AG04450 (cell line): ENCODE data around the gene CYFIP2. TPM values are rescaled to one million over a fixed set of nuclear protein-coding genes. Genes with fewer than 3 reads are reported as not detected.
A peak's percentile ranks its signal among the peaks of the same experiment; 100 is the strongest.

Source experiments
- CTCF ChIA-PET: fragments of 300-600, 350-600 bp; formaldehyde crosslinking; extraction: SDS; loops from one replicate; lab custom pipeline; 2022; ENCODE audit warnings: antibody characterized with exemption, inconsistent platforms; lab: Charles Lee
- POLR2A ChIA-PET: fragments of 350-600 bp; formaldehyde crosslinking; extraction: SDS; loops from one replicate; lab custom pipeline; 2021; ENCODE audit warnings: antibody characterized with exemption, inconsistent platforms; lab: Yijun Ruan, JAX
- DNase-seq: peaks from one replicate; pipeline ENCODE4 v3.0.0-alpha.2; 2011; ENCODE audit warnings: low read depth, low spot score
- H3K27ac ChIP-seq: one replicate; pipeline ENCODE4 v1.5.1; 2012; ENCODE audit warnings: low read depth, low read length, control low read depth
- H3K27me3 ChIP-seq: one replicate; pipeline ENCODE4 v1.6.0; 2012; ENCODE audit warnings: low read length; ENCODE audit not compliant: control insufficient read depth, insufficient read depth
- H3K4me3 ChIP-seq: 2 replicates; pipeline ENCODE4 v1.5.1; 2011; ENCODE audit warnings: mild to moderate bottlenecking, low read depth, low read length, control low read depth
- H3K9me3 ChIP-seq: 2 replicates; pipeline ENCODE4 v1.5.1; 2012; ENCODE audit warnings: low read length; ENCODE audit not compliant: control insufficient read depth, insufficient read depth
- polyA plus RNA-seq: library from polyadenylated mRNA; depleted of rRNA; stranded (reverse); fragments of >200 nt; gene quantifications from 2 replicates; pipeline ENCODE4 v1.2.3, GENCODE V29; 2011
- TF ChIP-seq, protein P1 (sequence below): IDR thresholded peaks from 2 replicates; pipeline ENCODE4 v1.5.1; 2011; ENCODE audit warnings: low read depth, low read length, control low read depth, inconsistent platforms

CYFIP2 gene
- polyA plus RNA-seq, 1 experiment, result 3.2 TPM

DNA sequence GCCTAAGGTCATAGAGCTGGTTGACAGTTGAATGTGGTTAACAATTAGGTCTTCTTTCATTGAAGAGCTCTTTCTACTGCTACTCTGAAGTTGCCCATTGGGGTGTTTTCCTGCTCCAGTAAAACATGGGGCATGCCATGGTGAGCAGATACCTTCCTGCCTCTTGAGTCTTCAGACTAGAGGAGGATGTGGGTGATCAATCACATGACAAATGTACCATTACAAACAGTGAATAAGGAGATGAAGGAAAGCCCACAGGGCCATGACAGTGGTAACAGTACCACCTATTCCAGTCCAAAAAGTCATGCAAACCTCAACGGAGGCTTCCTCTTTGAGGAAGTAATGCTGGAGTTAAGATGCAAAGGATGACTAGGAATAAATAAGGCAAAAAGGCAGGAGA, 73.5 kb downstream of the CYFIP2 start:
- Histone ChIP-seq H3K27ac (no peak overlapping the region), H3K9me3 (no peaks in the 10 kb centered on the region; the same call in 1 of the 2 replicates), H3K27me3 (no peaks in the 10 kb centered on the region), H3K4me3 (no peak overlapping the region)
- DNase-seq, result no peak
- ChIA-PET POLR2A (no interaction called here), CTCF (interaction anchor here (0.9 to 2.7 kb wide), 3 partner anchors 10 to 404 kb away, joined by 3 to 13 read pairs (median 5); no protein-coding TSS in a partner anchor)
- TF ChIP-seq, protein P1, sequence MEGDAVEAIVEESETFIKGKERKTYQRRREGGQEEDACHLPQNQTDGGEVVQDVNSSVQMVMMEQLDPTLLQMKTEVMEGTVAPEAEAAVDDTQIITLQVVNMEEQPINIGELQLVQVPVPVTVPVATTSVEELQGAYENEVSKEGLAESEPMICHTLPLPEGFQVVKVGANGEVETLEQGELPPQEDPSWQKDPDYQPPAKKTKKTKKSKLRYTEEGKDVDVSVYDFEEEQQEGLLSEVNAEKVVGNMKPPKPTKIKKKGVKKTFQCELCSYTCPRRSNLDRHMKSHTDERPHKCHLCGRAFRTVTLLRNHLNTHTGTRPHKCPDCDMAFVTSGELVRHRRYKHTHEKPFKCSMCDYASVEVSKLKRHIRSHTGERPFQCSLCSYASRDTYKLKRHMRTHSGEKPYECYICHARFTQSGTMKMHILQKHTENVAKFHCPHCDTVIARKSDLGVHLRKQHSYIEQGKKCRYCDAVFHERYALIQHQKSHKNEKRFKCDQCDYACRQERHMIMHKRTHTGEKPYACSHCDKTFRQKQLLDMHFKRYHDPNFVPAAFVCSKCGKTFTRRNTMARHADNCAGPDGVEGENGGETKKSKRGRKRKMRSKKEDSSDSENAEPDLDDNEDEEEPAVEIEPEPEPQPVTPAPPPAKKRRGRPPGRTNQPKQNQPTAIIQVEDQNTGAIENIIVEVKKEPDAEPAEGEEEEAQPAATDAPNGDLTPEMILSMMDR, result no peak

DNA sequence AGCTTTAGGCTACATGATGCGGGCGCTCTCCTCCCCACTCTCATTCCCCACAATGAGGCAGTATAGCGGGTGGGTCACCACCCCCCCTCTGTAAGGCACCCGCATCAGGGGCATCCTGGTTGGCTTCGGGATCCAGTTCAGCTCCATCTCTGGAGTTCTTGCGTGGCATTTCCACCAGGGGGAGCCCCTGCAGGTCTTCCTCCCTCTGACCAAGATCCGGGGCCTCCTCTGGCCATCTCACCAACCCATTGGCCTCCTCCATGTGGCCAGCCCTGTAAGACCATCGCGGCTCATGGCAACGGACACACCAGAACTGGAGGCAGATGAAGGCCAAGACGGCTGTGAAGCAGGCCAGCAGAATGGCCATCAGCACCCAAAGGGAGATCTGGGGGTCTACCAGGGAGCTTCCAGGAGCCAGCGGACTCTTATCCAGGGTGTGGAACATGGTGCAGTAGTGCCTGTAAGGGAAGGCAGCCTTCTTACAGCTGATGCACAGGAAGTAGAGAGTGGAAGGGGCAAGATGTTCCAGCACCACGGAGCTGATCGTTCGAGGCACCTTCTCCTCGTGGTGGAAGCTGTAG, 77.0 kb downstream of the CYFIP2 start:
- Histone ChIP-seq H3K27me3 (no peaks in the 10 kb centered on the region), H3K27ac (no peak overlapping the region), H3K9me3 (no peaks in the 10 kb centered on the region; the same call in 1 of the 2 replicates), H3K4me3 (no peak overlapping the region)
- no peak for DNase-seq
- CTCF ChIA-PET, result interaction anchor here (0.6 to 3.5 kb wide), 18 partner anchors 9 to 401 kb away, joined by 3 to 16 read pairs (median 4); partner anchors contain the start of gene LSM11
- POLR2A ChIA-PET, result no interaction called here
- TF ChIP-seq, protein P1, result peak; percentile 48

DNA sequence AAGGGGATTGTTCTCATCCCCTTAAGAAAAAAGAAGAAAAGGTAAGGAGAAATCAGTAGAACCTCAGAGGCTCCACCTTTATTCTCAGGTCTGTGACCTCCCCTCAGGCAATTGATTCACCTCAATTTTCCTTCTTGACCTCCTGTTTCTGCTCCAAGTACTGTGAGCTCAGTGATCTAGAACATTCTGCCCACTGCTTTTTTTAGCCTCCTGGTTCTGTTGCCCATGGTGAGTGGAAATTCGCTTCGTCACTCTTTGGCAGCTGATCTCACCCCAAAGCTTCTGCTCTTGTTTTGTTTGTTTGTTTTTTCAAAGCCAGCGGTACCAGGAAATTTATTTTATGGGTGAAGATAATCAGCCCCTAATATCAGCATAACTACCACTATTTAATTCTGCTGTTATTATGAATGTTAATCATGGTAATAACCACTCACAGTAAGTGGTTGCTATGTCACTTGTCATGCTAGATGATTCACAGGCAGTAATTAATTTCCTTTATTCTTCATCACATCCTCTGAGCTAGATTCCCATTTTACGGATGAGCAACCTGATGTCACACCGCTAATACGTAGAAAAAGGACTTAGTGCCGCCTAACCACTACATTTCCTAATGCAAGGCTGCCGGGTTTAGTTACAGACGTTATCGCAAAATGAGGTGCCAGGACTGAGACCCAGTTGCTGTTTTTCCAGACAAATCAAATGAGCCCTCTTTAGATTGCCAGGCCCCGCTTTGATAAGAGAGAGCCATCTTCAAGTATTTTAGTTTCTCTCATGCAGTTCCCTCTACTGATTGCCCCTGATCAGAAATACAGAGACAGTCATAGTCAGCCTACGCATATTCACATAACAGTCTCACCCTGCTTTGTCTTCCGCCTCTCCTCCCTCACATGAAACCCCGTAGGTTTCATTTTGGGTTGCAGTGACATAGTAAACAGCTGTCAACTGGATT, 78.2 kb downstream of the CYFIP2 start:
- no peaks in the 10 kb centered on the region for H3K27me3 ChIP-seq
- H3K9me3 ChIP-seq, result no peaks in the 10 kb centered on the region; the same call in 1 of the 2 replicates
- H3K4me3 ChIP-seq, result no peak overlapping the region
- H3K27ac ChIP-seq, result no peak overlapping the region
- DNase-seq, result no peak
- ChIA-PET POLR2A (no interaction called here), CTCF (interaction anchor here (0.9 to 3.5 kb wide), 7 partner anchors 9 to 400 kb away, joined by 4 to 16 read pairs (median 8); partner anchors contain the start of gene LSM11)
- TF ChIP-seq, protein P1, result no peak

DNA sequence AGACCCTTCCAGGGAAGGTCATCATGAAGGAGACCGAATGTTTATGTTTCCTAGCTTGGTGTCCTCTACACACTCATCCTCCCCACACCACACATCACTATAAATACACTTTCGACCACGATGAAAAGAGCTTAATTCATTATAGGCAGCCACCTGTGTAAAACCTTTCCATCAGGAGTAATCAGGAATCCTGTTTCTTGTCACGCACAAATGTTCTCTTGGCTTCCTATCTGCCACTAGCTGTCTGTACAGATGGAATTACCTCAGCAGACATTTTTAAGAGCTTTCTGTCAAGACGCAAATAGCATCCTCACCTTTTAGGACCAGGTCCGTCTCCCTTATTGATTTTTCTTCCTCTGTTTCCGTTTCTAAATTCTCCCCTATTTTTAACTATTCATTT, 79.1 kb downstream of the CYFIP2 start:
- CTCF ChIA-PET, result interaction anchor here (0.7 to 1.8 kb wide), 5 partner anchors 10 to 398 kb away, joined by 3 to 9 read pairs (median 5); partner anchors contain the start of gene LSM11
- Histone ChIP-seq H3K9me3 (no peaks in the 10 kb centered on the region; the same call in 1 of the 2 replicates), H3K4me3 (no peak overlapping the region), H3K27me3 (no peaks in the 10 kb centered on the region), H3K27ac (no peak overlapping the region)
- DNase-seq, result no peak
- TF ChIP-seq, protein P1, result no peak
- POLR2A ChIA-PET, result no interaction called here
